Adrenal gland (tissue), 5 donors: ENCODE measurements around the gene VPS37D.

ENCODE experiments used
- POLR2A ChIP-seq, 2 donors: fragments of 450-650 bp; IDR thresholded peaks; one replicate each; pipeline ENCODE4 v1.6.1; 2017; ENCODE audit warnings: antibody characterized with exemption in 2 of 2, mild to moderate bottlenecking in 2 of 2, moderate library complexity in 1 of 2
- TF ChIP-seq, protein P1 (sequence below), 6 experiments: fragments of 450-650 bp in 4 of 6; fragments of 200-600 bp in 2 of 6; sonication (generic) in 1 of 6; IDR thresholded peaks; 1 replicate in 5 of 6; 2 replicates in 1 of 6; pipeline versions ENCODE4 v1.5.1 to v1.8.0; 2016 to 2021; ENCODE audit warnings: antibody characterized with exemption in 6 of 6, mild to moderate bottlenecking in 2 of 6, moderate library complexity in 1 of 6
- donor health status: DM: no; HTN: no; CAD: no.

GRCh38 chr7:73699370-73700068 is 31.9 kb downstream of the VPS37D start:
- TF ChIP-seq, protein P1, sequence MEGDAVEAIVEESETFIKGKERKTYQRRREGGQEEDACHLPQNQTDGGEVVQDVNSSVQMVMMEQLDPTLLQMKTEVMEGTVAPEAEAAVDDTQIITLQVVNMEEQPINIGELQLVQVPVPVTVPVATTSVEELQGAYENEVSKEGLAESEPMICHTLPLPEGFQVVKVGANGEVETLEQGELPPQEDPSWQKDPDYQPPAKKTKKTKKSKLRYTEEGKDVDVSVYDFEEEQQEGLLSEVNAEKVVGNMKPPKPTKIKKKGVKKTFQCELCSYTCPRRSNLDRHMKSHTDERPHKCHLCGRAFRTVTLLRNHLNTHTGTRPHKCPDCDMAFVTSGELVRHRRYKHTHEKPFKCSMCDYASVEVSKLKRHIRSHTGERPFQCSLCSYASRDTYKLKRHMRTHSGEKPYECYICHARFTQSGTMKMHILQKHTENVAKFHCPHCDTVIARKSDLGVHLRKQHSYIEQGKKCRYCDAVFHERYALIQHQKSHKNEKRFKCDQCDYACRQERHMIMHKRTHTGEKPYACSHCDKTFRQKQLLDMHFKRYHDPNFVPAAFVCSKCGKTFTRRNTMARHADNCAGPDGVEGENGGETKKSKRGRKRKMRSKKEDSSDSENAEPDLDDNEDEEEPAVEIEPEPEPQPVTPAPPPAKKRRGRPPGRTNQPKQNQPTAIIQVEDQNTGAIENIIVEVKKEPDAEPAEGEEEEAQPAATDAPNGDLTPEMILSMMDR (IDR thresholded peaks at IDR 0.05), result no peak
- no peak for TF ChIP-seq POLR2A (IDR thresholded peaks at IDR 0.05)
